Metanephros (tissue), 1 donor: Measurements from ENCODE around the gene KIF7. TPM values are rescaled to one million over a fixed set of nuclear protein-coding genes. Genes with fewer than 3 reads are reported as not detected.

Experiments
- total RNA-seq: library from RNA; depleted of rRNA; stranded (reverse); fragments of >200 nt; gene quantifications from one replicate; pipeline ENCODE4 v1.2.3, GENCODE V29; 2014

Gene KIF7
- 16.9 TPM for total RNA-seq

DNA sequence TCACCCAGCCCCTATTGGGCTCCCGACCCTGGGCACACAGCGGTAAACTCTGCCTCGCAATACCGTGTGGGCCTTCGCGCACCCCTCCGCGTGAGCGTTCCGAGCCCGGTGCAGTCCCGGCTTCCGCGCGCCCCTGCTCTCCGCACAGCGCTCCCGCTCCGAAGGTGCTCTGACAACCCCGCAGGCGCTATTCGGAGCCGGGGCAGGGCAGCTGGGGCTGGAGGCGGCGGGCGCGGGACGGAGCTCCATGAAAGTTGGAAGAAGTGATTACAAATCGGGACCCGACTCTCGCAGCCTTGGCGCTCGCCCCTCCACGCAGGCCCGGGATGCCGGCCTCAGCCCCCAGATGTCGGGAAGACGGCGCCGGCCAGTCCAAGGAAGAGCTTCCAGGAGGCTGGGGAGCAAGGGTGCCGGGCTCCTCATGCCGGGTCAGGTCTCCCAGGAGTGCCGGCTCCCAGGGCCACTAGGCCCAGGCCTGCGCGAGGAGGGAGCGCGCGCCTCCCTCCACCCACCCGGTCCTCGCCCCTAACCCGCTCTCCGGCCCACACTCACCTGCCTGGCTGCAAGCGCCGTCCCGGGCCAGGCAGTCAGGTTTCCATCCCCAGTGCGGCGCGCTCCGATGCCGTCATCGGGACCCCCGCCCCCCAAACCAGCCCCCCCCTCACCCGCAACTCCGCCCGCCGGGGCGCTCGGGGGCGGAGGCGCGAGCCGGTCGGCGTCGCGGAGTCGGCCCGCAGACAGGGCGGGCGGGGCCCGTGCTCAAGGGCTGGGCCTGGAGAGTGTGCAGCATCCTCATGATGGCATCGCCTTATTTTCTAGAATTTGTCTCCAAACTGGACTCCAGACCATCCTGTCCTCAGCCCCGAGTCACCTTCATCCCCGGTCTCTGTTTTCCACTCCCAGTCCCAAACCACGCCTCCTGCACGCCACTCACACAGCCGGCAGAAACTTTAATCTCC is at the start of gene KIF7:
KIF7 (minus strand) TSS at position 621 of the 959 bp plus-strand sequence. CDS start 2,537 bp downstream, outside the sequence.

GRCh38 chr15:89690276-89691218 is 35.3 kb upstream of the KIF7 start, which contains the start of the genes PEX11A and WDR93:
PEX11A (minus strand) TSS chr15:89690754; CDS start chr15:89690632, 122 bp downstream.
WDR93 (plus strand) TSS chr15:89690811; CDS start chr15:89701747, 10,936 bp downstream.

DNA sequence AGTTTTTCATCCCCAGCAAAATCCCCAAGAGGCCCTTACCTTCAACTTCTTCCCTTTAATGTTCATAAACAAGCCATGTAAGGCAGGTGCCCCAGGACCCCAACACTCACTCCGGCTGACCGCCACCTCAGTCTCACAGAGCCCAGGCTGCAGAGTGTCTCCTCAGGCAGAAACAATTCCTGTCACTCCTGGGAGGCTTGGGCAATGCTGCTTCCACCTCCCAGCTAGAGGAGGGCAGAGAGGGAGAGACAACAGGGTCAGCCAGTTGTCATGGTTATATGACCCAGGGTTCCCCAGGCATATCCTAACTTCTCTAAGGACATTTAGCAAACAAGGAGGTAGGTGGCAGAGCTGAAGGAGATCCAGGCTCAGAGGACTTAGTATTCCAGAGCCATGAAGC is 23.9 kb upstream of the KIF7 start, which contains the start of gene PLIN1:
PLIN1 (minus strand) TSS at position 156 of the 400 bp plus-strand sequence. CDS start 1,878 bp downstream, outside the sequence.

Other genes with a start within 250 kb of the KIF7 start
- 11.7 TPM for gene RHCG, start 158.9 kb downstream of the KIF7 start, total RNA-seq
- 4.3 TPM for gene TICRR, start 80.0 kb downstream of the KIF7 start, total RNA-seq
- gene PLIN1, start 23.9 kb upstream of the KIF7 start, total RNA-seq = 11.3 TPM
- 11.7 TPM for gene PEX11A, start 35.3 kb upstream of the KIF7 start, total RNA-seq
- gene WDR93, start 35.3 kb upstream of the KIF7 start, total RNA-seq = 1.6 TPM
- gene MESP1, start 95.8 kb upstream of the KIF7 start, total RNA-seq = 1.3 TPM
- 0.41 TPM for gene MESP2, start 120.9 kb upstream of the KIF7 start, total RNA-seq
- gene ANPEP, start 159.4 kb upstream of the KIF7 start, total RNA-seq = 64.5 TPM
- gene AP3S2, start 238.5 kb upstream of the KIF7 start, total RNA-seq = 30.5 TPM